Measurements from ENCODE around the gene PRR33.
"Not testable (repeated sequence)": the region's sequence is repeated elsewhere in the genome, so short reads cannot be mapped to it uniquely, and the experiment has no call there.

The PRR33 gene

GRCh38 chr11:1888811-1889210 is 2.9 kb downstream of the PRR33 start:
- no peak for DNase-seq

DNA sequence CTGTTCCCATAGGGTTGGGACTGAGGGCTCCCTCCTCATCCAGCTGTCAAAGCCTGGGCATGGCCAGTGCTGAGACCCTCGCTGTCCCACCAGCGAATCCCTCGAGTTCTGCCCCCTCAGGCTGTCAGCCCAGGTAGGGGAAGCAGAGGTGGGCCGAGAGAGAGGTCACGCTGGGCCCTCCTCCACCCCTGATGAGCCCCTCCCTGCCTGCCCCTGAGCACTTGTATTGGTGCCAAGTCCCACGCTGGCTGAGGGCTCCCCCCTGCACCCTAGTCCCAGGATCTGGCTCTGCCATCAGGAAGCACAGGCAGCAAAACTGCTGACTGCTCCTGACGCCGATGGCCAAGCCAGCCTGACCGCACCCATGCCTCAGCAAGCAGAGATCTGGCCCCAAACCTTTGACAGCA is 3.3 kb downstream of the PRR33 start:
- no peak for DNase-seq

- no peak for DNase-seq
These were observed 4.0 kb downstream of the PRR33 start for GRCh38 chr11:1887451-1888346.

- DNase-seq, result not testable (repeated sequence)
These were observed 5.1 kb downstream of the PRR33 start for GRCh38 chr11:1886551-1886950.

DNA sequence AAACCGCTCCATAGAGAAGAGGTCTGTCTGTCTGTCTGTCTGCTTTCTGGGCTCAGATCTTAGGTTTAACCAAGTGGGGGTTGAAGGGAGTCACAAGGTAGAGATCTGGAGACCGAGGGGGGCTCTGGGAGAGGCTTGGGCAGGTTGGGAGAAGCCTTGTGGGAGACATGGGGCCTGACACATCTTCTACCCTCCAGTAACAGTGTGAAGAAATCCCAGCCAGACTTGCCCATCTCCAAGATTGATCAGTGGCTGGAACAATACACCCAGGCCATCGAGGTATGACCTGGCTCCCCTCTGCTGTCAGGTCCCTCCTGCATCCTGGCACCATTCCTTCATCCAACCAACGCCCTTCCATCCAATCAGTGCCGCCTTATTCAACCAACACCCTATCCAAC is 7.4 kb downstream of the PRR33 start:
- no peak for DNase-seq

GRCh38 chr11:1883346-1884302 is 8.1 kb downstream of the PRR33 start:
- DNase-seq, result no peak

DNA sequence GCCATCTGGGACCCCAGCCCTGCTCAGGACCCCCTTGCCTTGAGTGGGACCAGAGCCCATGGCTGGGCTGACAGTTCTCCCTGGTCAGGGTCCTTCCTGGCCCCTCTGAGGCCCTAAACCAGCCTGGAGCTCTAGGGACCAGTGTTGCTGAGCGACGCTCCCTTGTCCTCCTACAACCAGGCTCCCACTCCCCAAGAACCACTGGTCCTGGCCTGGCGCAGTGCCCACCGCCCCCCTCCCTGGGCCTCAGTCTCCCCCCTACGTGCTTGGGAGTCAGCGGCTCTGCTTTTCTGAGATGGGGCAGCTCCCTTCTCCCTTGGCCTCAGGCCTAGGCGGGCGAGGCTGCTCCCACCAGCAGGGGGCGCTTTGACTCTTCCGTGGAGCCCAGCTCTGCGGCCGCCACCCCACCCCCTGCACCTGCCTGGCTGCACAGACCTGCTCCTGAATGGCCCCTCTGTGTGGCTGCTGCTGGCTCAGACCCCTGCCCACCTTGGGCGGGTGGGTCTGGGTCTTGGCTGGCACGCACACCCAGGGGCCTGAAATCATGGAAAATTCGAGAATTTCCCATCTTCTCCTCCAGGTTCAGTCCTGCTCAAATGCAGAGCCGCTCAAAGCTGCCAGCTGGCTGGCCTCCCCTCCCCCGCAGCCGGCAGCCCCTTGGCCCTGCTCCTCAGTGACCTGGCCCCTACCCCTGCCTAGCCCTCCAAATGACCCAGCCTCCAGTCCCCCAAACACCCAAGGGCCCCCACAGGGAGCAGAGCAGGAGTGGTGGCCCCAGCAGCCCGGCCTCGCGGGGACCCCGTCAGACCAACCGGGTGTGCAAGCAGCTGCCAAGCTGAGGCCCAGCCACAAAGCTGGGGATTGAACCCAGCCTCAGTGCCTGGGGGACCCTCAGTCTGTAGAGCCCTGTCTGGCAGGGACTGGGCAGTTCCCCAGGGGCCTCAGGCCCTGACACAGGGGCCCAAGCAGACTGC is 9.1 kb downstream of the PRR33 start:
- DNase-seq, result no peak

- DNase-seq, result no peak
These were observed 10.0 kb downstream of the PRR33 start for GRCh38 chr11:1881442-1882264.

DNA sequence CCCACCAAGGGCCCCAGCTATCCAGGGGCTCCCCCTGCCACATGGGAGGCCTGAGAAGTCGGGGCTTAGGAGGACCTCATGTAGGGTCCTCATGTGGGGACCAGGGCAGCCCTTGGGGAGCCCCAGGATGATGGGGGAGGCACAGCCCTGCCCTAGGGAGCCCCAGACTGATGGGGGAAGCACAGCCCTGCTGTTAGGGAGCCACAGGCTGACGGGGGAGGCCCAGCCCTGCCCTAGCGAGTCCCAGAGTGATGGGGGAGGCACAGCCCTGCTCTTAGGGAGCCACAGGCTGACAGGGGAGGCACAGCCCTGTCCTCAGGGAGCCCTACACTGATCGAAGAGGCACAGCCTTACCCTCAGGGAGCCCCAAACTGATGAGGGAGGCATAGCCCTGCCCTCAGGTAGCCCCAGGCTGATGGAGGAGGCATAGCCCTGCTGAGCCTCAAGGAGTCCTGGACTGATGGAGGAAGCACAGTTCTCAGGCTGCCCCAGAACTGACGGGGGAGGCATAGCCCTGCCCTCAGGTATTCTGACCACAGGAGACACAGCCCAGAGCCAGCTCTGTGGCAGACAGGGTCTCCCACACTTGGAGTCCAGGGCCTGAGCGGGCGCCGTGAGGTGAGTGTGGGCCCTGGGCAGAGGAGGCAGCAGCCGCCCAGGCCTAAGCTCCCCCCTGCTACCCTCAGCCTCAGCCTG is 10.8 kb downstream of the PRR33 start:
- no peak for DNase-seq

- no peak for DNase-seq
These were observed 11.6 kb downstream of the PRR33 start for GRCh38 chr11:1879941-1880720.

GRCh38 chr11:1879342-1879940 is 12.3 kb downstream of the PRR33 start:
- DNase-seq, result no peak

DNA sequence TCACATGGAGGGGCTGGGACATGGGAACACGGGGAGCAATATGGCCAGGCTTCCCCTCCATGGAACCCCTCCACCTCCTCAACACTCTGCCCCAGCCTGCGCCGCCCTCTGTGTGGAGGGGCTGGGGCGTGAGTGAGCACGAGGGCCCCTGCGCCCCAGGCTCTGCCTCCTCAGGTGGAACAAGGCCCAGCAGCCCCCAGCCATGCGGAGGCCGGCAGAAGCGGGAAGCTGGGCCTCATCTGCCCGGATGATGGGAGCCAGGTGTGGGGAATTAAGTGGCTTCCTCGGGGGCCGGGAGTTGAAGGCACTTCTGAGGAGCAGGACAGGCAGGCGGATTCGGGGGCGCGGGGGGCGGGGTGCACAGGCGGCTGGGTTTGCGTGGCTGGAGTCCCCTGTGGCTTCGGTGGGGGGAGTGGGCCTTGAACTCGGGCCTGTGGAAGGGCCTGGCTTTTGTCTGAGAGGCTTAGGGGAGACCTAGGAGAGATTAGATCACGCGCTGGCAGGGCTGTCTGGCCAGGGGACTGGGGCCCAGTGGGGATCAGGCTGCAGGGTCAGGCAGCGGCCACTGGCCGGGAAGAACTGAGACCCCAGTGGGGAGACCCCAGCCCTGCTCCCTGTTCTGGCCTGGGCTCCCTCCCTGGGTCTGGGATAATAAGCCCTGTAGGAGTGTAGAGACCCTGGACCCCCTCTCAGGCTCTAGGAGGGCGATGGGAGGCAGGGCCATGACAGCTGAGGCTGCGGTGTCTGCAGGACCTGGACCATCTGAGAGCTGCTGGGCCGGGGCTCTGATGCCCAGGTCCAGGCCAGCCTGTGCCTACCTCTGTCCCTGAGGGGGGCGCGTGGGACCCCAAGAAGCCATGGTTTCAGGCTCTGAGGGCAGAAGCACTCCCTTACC is 13.3 kb downstream of the PRR33 start:
- no peak for DNase-seq

DNA sequence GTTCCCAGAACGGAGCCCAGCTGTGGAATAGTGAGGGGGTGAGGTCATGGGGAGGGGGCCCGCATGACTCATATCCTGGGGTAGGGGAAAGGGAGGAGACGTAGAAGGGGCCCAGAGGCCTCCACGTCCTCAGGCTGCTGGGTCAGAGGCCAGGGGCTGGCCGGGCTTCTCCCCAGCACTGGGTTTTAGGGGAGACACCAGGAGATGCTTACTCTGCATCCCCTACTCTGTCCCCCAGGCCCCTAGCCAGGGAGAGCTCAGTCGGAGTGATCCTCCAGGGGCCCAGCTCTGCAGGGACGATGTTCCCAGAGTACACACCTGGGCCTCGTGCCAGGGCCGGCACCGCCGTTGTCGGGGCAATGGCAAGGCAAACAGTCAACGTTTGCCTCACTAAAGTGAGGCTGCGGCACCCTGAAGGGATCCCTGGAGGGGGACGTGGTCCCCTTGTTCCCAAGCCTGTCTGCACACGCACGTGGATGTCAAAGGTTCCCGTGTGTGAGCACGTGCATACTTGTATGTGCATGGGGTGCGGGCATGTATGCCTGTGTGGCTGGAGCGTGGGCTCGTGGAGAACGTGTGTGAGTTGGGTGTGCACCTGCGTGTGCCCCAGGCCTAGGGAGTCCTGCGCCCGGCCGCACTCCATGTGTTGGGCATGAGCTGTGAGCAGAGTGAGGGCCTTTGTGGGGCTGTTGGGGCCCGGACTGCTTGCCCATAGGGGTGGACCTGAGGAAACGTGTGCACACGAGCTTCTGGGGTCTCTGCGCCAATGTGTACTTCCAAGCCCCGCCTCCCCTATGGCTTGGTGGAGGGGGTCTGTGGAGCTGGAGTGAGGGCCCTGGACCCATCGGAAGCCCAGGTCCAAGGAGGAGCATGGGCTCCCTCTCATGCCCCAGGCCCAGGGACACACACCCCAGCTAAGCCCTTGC is 14.2 kb downstream of the PRR33 start:
- no peak for DNase-seq

- DNase-seq, result no peak
These were observed 15.2 kb downstream of the PRR33 start for GRCh38 chr11:1876361-1877063.

DNA sequence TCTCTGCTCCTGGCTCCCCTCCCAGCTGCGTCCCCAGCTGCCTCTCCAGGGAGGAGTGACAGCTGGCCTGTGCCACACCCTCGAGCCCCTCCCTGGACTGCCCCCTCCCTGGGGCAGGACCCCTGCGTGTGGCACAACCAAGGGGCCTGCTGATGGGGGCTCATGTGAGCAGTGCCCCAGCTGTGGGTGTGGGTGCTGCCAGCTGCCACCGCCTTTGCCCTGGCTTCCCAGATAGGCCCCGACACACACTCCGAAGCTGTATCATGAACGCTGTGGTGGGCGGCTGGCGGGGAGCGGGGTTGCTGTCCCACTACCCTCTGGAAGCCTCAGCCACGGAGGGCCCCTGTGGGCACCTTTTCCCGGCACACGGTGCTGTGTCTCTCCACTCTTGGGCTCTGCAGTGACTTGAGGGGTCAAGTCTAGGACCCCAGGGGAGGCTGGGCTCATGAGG is 15.8 kb downstream of the PRR33 start:
- not testable (repeated sequence) for DNase-seq

DNA sequence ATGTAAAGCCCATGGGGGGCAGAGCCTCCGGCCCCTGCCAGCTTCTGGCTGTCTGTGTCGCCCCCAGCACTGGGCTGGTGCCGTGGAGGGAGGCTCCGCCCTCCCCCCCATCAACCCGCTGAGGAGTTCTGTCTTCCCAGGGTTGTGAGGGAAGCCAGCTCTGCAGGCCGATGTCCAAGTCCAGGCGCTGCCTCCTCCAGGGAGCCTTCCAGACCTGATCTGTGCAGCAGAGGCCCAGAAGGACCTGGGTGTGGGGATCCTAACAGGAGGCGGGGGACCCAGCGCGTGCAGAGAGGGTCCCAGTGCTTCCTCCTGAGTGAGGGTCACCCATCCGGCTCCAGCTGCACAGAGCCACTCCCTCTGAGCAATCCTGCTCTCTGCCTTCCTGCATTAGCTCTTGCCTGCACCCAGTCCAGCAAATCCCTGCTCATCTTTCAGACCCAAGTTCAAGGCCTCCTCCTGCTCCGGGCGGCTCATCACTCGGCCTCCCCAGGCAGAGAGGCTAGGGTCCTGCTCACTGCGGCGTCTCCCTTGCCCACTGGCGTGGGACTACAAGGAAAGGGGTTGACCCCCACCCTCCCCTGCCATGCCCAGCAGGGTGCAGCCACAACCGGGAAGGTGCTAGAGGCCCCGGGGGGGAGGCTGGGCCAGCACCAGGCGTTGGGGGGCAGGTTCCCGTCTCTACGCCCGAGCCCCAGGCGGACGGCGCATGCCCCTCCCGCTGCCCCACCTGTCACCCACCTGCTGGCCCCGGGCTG is 16.4 kb downstream of the PRR33 start:
- no peak for DNase-seq

Data from SHP77 treated with DMSO at 0.1 percent for 48 hours (cell line).